Keratinocyte (primary cell): ENCODE measurements around the gene ZMAT3.

Experiments
- CTCF ChIP-seq, 3 experiments: IDR thresholded peaks in 1 of 3; conservative IDR thresholded peaks in 1 of 3; optimal IDR thresholded peaks in 1 of 3; 2 replicates in 2 of 3; 3 replicates in 1 of 3; pipeline versions ENCODE3 to v1.5.1; 2011; ENCODE audit warnings: low read length in 3 of 3, mild to moderate bottlenecking in 3 of 3, moderate library complexity in 2 of 3, control low read depth in 1 of 3, inconsistent platforms in 1 of 3; ENCODE audit not compliant: insufficient read depth in 2 of 3; ENCODE audit errors: extremely low read depth in 1 of 3
- EZH2 ChIP-seq: IDR thresholded peaks from one replicate; pipeline ENCODE4 v1.6.1; 2012; ENCODE audit warnings: inconsistent platforms, mild to moderate bottlenecking, low read length, moderate library complexity

GRCh38 chr3:179068779-179069530 lies 2.7 kb downstream of the ZMAT3 start:
- peak; percentile 26 to 57 (median 50) for TF ChIP-seq CTCF (optimal IDR thresholded peaks at IDR 0.05 in 1 of 3, IDR thresholded peaks at IDR 0.05 in 1 of 3, conservative IDR thresholded peaks at IDR 0.05 in 1 of 3; ENCODE audit: extremely low read depth in 1 of 3, insufficient read depth in 2 of 3, low read length in 3 of 3)
- no peak for TF ChIP-seq EZH2
